Stimulated activated CD8-positive, alpha-beta memory T cell treated with anti-CD3 and anti-CD28 coated beads, Interleukin-15, amount 100 ng/mL, for 24 hours (primary cell): ENCODE data around the gene IFNG.

Experiments used
- DNase-seq: peaks from one replicate; pipeline ENCODE4 v3.0.0-alpha.2; 2020; ENCODE audit warnings: low read depth

IFNG gene

GRCh38 chr12:68115281-68115680 lies 44.3 kb downstream of the IFNG start:
- no peak for DNase-seq

GRCh38 chr12:68114606-68115005 lies 44.9 kb downstream of the IFNG start:
- no peak for DNase-seq

- no peak for DNase-seq
Observed at GRCh38 chr12:68113644-68114043, 45.9 kb downstream of the IFNG start.

GRCh38 chr12:68111995-68112394 lies 47.5 kb downstream of the IFNG start:
- no peak for DNase-seq

- no peak for DNase-seq
Observed at GRCh38 chr12:68109444-68110217, 49.9 kb downstream of the IFNG start.

GRCh38 chr12:68109001-68109400 lies 50.5 kb downstream of the IFNG start:
- DNase-seq, result no peak

GRCh38 chr12:68106660-68107059 lies 52.9 kb downstream of the IFNG start:
- DNase-seq, result no peak

- no peak for DNase-seq
Observed at GRCh38 chr12:68106160-68106559, 53.4 kb downstream of the IFNG start.
